ENCODE results near the gene FTO. TPM values are rescaled to one million over a fixed set of nuclear protein-coding genes. Genes with fewer than 3 reads are reported as not detected.

Gene FTO
- polyA plus RNA-seq, 1 donor from 2014 or later, result 80.1 TPM

GRCh38 chr16:53922807-53923571 lies 219.0 kb downstream of the FTO start:
- Histone ChIP-seq H3F3A (ENCODE audit: insufficient read depth, low read length, poor library complexity, severe bottlenecking) (no peaks in the 10 kb centered on the region), H3K27ac (ENCODE audit: low read length) (no peak overlapping the region), H3K27me3 (ENCODE audit: insufficient read depth, low read depth, low read length) (no peaks in the 10 kb centered on the region), H3K9me3 (ENCODE audit: low read length) (no peaks in the 10 kb centered on the region), H3K36me3 (ENCODE audit: insufficient read depth, low read length) (no peaks in the 10 kb centered on the region), H3K79me2 (replicated peaks; ENCODE audit: insufficient read depth, low read length) (no peaks in the 10 kb centered on the region), H3K4me2 (ENCODE audit: low read length) (no peak overlapping the region), H3K9ac (ENCODE audit: low read length) (no peak overlapping the region), H4K20me1 (ENCODE audit: insufficient read depth) (no peaks in the 10 kb centered on the region), H3K9me2 (ENCODE audit: insufficient read depth, low read length) (no peaks in the 10 kb centered on the region), H2AFZ (ENCODE audit: low read depth, low read length) (no peak overlapping the region), H3K4me3 (ENCODE audit: low read length) (no peak overlapping the region)
- TF ChIP-seq MXI1 (conservative IDR thresholded peaks at IDR 0.05; ENCODE audit: poor library complexity, severe bottlenecking), result no peak
- no peak for TF ChIP-seq RAD21 (conservative IDR thresholded peaks at IDR 0.05)
- no peak for TF ChIP-seq CTCF (IDR thresholded peaks at IDR 0.05; ENCODE audit: poor library complexity, severe bottlenecking)
- TF ChIP-seq SMC3 (conservative IDR thresholded peaks at IDR 0.05; ENCODE audit: poor library complexity), result no peak
- TF ChIP-seq EZH2 (IDR thresholded peaks at IDR 0.05; ENCODE audit: borderline replicate concordance, insufficient read depth, low read length, poor library complexity, severe bottlenecking), result no peak
- TF ChIP-seq TAF1 (IDR thresholded peaks at IDR 0.05; ENCODE audit: low read depth), result no peak
- no peak for TF ChIP-seq POLR2AphosphoS5 (IDR thresholded peaks at IDR 0.05)
- no peak for TF ChIP-seq REST (IDR thresholded peaks at IDR 0.05; ENCODE audit: borderline replicate concordance)
- TF ChIP-seq EP300 (conservative IDR thresholded peaks at IDR 0.05; ENCODE audit: poor library complexity, severe bottlenecking), result no peak

- no peaks in the 10 kb centered on the region for H3F3A ChIP-seq (ENCODE audit: insufficient read depth, low read length, poor library complexity, severe bottlenecking)
- TF ChIP-seq REST (IDR thresholded peaks at IDR 0.05; ENCODE audit: borderline replicate concordance), result no peak
- no peak for TF ChIP-seq MXI1 (conservative IDR thresholded peaks at IDR 0.05; ENCODE audit: poor library complexity, severe bottlenecking)
- no peak for TF ChIP-seq EZH2 (IDR thresholded peaks at IDR 0.05; ENCODE audit: borderline replicate concordance, insufficient read depth, low read length, poor library complexity, severe bottlenecking)
- no peak for TF ChIP-seq CTCF (IDR thresholded peaks at IDR 0.05; ENCODE audit: poor library complexity, severe bottlenecking)
- no peak for TF ChIP-seq TAF1 (IDR thresholded peaks at IDR 0.05; ENCODE audit: low read depth)
- TF ChIP-seq SMC3 (conservative IDR thresholded peaks at IDR 0.05; ENCODE audit: poor library complexity), result no peak
- no peak for TF ChIP-seq RAD21 (conservative IDR thresholded peaks at IDR 0.05)
- no peak for TF ChIP-seq EP300 (conservative IDR thresholded peaks at IDR 0.05; ENCODE audit: poor library complexity, severe bottlenecking)
- TF ChIP-seq POLR2AphosphoS5 (IDR thresholded peaks at IDR 0.05), result no peak
- no peak overlapping the region for H2AFZ ChIP-seq (ENCODE audit: low read depth, low read length)
- no peaks in the 10 kb centered on the region for H3K79me2 ChIP-seq (replicated peaks; ENCODE audit: insufficient read depth, low read length)
- no peak overlapping the region for H3K9ac ChIP-seq (ENCODE audit: low read length)
- no peak overlapping the region for H3K4me3 ChIP-seq (ENCODE audit: low read length)
- no peak overlapping the region for H3K27ac ChIP-seq (ENCODE audit: low read length)
- no peaks in the 10 kb centered on the region for H4K20me1 ChIP-seq (ENCODE audit: insufficient read depth)
- no peaks in the 10 kb centered on the region for H3K27me3 ChIP-seq (ENCODE audit: insufficient read depth, low read depth, low read length)
- H3K9me3 ChIP-seq (ENCODE audit: low read length), result peaks cover 3% of the 10 kb centered on the region
- no peaks in the 10 kb centered on the region for H3K9me2 ChIP-seq (ENCODE audit: insufficient read depth, low read length)
- no peak overlapping the region for H3K4me2 ChIP-seq (ENCODE audit: low read length)
- no peaks in the 10 kb centered on the region for H3K36me3 ChIP-seq (ENCODE audit: insufficient read depth, low read length)
Measured at GRCh38 chr16:53924331-53925106, 220.6 kb downstream of the FTO start.

Measured in neural cell (in vitro differentiated cells).